Cardiac muscle cell (in vitro differentiated cells and primary cell): ENCODE measurements around the gene AUTS2. TPM values are rescaled to one million over a fixed set of nuclear protein-coding genes. Genes with fewer than 3 reads are reported as not detected.
A peak's percentile ranks its signal among the peaks of the same experiment; 100 is the strongest.

ENCODE experiments used
- DNase-seq, 2 donors: peaks; one replicate each; pipeline versions ENCODE4 v3.0.0 to v3.0.0-alpha.2; 2010 to 2017; ENCODE audit warnings: low read depth in 1 of 2, low spot score in 1 of 2
- H3K27ac ChIP-seq: fragments of 200-600 bp; sonication (generic); 2 replicates; pipeline ENCODE4 v1.5.1; 2016
- H3K27me3 ChIP-seq: fragments of 200-600 bp; sonication (generic); 2 replicates; pipeline ENCODE4 v1.6.0; 2016; ENCODE audit warnings: control low read depth
- H3K36me3 ChIP-seq: fragments of 200-600 bp; sonication (generic); 2 replicates; pipeline ENCODE4 v1.5.1; 2016; ENCODE audit warnings: control low read depth
- H3K4me1 ChIP-seq: fragments of 200-600 bp; sonication (generic); 2 replicates; pipeline ENCODE4 v1.8.1; 2017; ENCODE audit warnings: low read depth, mild to moderate bottlenecking, mixed run types
- H3K4me3 ChIP-seq: fragments of 200-600 bp; sonication (generic); 2 replicates; pipeline ENCODE4 v1.5.1; 2016; ENCODE audit warnings: mild to moderate bottlenecking
- H3K9me3 ChIP-seq: fragments of 200-600 bp; sonication (generic); 2 replicates; pipeline ENCODE4 v1.5.1; 2017; ENCODE audit warnings: low read depth, mild to moderate bottlenecking, control low read depth
- polyA plus RNA-seq: library from polyadenylated mRNA; unstranded; fragments of >200 nt; fragmentation: Nextera tagmentation; extraction: Ambion mirVana; gene quantifications from 2 replicates; pipeline ENCODE4 v1.2.1, GENCODE V29; 2016
- total RNA-seq: library from RNA; depleted of rRNA; stranded (reverse); fragments of >200 nt; gene quantifications from 2 replicates; pipeline ENCODE4 v1.2.3, GENCODE V29; 2016
- TF ChIP-seq, protein P1 (sequence below): IDR thresholded peaks from 2 replicates; pipeline ENCODE4 v1.5.1; 2012; ENCODE audit warnings: low read depth, mild to moderate bottlenecking, low read length

Gene AUTS2
- total and polyA plus RNA-seq, 2 experiments from 2014 or later: 41.0 to 45.5 TPM

DNA sequence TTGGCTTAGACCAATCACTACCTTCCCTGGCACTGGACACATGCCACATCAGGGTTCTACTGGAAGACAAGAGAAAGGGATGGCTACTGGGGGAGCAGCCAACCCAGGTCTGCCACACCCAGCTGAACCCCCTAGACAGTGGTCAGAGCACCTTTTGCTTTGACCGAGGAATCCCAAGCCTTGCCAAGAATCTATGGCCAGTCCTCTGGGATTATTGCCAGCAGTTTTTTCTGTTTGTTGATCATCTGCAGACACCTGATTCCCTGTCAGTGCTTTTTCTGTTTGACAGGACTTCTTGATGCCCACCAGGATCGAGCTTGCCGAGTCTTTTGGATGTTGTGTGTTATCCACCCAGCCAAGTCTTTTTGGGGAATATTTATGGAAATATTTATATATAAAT is 1057.4 kb downstream of the AUTS2 start:
- TF ChIP-seq, protein P1, sequence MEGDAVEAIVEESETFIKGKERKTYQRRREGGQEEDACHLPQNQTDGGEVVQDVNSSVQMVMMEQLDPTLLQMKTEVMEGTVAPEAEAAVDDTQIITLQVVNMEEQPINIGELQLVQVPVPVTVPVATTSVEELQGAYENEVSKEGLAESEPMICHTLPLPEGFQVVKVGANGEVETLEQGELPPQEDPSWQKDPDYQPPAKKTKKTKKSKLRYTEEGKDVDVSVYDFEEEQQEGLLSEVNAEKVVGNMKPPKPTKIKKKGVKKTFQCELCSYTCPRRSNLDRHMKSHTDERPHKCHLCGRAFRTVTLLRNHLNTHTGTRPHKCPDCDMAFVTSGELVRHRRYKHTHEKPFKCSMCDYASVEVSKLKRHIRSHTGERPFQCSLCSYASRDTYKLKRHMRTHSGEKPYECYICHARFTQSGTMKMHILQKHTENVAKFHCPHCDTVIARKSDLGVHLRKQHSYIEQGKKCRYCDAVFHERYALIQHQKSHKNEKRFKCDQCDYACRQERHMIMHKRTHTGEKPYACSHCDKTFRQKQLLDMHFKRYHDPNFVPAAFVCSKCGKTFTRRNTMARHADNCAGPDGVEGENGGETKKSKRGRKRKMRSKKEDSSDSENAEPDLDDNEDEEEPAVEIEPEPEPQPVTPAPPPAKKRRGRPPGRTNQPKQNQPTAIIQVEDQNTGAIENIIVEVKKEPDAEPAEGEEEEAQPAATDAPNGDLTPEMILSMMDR: no peak
- Histone ChIP-seq H3K4me3 (no peak overlapping the region), H3K27me3 (no peaks in the 10 kb centered on the region), H3K4me1 (peaks cover 15% of the 10 kb centered on the region), H3K27ac (no peak overlapping the region), H3K36me3 (no peaks in the 10 kb centered on the region), H3K9me3 (no peaks in the 10 kb centered on the region)
- DNase-seq: no peak

DNA sequence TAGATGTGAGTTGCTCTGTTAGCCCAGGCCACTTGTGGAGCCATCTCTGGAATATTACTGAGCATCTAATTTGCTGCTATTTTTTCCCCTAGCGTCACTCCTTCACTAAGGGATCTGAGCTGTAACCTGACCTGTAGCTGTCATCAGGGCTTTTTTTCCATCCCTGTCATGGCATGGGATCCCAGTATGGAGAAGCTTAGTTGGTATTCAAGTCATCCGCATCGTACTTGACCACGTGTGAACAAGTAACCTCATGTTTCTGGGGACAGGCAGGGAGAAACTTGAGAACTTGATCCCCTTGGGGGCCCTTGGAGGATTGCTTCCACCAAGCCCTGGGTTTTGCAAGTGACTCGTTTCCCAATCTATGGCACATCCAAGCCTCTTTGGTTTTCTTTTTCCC is 1059.3 kb downstream of the AUTS2 start:
- TF ChIP-seq, protein P1: no peak
- no peaks in the 10 kb centered on the region for H3K27me3 ChIP-seq
- H3K4me1 ChIP-seq: peaks cover 15% of the 10 kb centered on the region
- no peaks in the 10 kb centered on the region for H3K9me3 ChIP-seq
- H3K4me3 ChIP-seq: no peak overlapping the region
- peak in 1 of 2 donors; percentile 58 for DNase-seq
- H3K27ac ChIP-seq: no peak overlapping the region
- no peaks in the 10 kb centered on the region for H3K36me3 ChIP-seq

DNA sequence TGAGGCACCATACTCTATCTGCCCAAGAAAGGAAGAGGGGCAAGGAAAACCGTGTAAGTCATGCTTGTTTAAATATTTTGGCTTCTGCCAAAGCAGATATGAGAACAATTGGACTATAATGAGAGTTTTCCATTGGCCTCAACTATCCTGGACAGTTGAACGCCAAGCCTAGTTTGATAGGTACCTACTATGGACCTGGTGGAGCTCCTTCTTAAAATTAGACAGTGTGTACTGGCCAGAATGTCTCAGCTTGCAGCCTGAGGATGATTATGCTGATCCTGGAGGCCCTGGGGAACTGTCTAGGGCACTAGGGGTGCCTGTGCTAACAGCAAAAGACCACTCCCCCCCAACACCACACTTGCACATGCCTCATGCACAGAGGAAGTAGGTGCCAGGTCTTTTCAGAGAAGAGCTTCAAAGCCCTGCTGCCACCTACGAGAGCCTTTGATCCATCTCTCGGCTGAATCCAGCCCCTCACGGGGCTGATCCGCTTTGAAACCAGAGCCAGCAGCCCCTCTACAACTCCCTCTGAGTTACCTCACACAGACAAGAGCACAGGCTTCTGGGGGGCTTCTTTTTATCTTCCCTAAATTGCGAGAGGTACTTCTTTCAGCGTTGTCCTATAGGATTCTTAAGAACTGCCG is 1059.8 kb downstream of the AUTS2 start:
- no peak for DNase-seq
- H3K27me3 ChIP-seq: no peaks in the 10 kb centered on the region
- no peak overlapping the region for H3K27ac ChIP-seq
- H3K36me3 ChIP-seq: no peaks in the 10 kb centered on the region
- H3K9me3 ChIP-seq: no peaks in the 10 kb centered on the region
- H3K4me1 ChIP-seq: peaks cover 15% of the 10 kb centered on the region
- TF ChIP-seq, protein P1: no peak
- H3K4me3 ChIP-seq: no peak overlapping the region

DNA sequence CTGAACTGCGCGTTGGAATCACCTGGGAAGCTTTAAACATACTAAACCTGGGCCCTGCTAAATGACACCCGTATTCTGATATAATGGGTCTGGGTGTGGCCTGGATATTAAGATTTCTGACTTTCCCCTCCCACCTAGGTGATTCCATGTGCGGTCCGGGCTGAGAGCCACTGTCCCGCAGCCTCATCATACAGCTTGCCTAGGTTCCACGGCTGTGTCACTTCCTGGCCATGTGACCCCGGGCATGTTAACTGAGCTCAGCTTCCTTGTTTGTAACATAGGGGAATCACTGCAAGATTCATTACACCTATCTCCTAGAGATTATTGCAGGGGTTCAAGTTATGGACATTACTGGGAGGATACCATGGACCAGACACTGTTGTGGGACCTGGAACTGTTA is 1061.0 kb downstream of the AUTS2 start:
- H3K27me3 ChIP-seq: no peaks in the 10 kb centered on the region
- H3K4me1 ChIP-seq: peaks cover 15% of the 10 kb centered on the region
- no peak overlapping the region for H3K4me3 ChIP-seq
- no peaks in the 10 kb centered on the region for H3K9me3 ChIP-seq
- TF ChIP-seq, protein P1: no peak
- no peak for DNase-seq
- no peak overlapping the region for H3K27ac ChIP-seq
- no peaks in the 10 kb centered on the region for H3K36me3 ChIP-seq

- TF ChIP-seq, protein P1: no peak
- Histone ChIP-seq H3K27me3 (no peaks in the 10 kb centered on the region), H3K4me1 (peaks cover 15% of the 10 kb centered on the region), H3K4me3 (no peak overlapping the region), H3K36me3 (no peaks in the 10 kb centered on the region), H3K9me3 (no peaks in the 10 kb centered on the region), H3K27ac (no peak overlapping the region)
- no peak for DNase-seq
Observed at GRCh38 chr7:70660154-70660818, 1062.0 kb downstream of the AUTS2 start.
